PC-3 (cell line): Measurements from ENCODE around the gene PTH1R. TPM values are rescaled to one million over a fixed set of nuclear protein-coding genes. Genes with fewer than 3 reads are reported as not detected.

ENCODE experiments used
- ATAC-seq: fragments of 200-7000 bp; cut with Tn5 transposase; 2 replicates; pipeline ENCODE4 v1.9.1; 2020; ENCODE audit warnings: mild to moderate bottlenecking, moderate library complexity
- BruUV-seq: library from RNA; stranded (reverse); fragments of 400-500 nt; replicated peaks from 2 replicates; lab custom pipeline; 2021; lab: Mats Ljungman, UMichigan
- CTCF ChIA-PET: fragments of 300-600 bp; sonication (Branson Sonifier 250); formaldehyde crosslinking; loops from one replicate; lab custom pipeline; 2022; ENCODE audit warnings: antibody characterized with exemption; lab: Charles Lee
- POLR2A ChIA-PET: fragments of 300-600 bp; sonication (Branson Sonifier 250); formaldehyde crosslinking; loops from one replicate; lab custom pipeline; 2022; ENCODE audit warnings: antibody characterized with exemption; ENCODE audit not compliant: unreplicated experiment; lab: Charles Lee
- DNase-seq: peaks from one replicate; pipeline ENCODE4 v3.0.0-alpha.2; 2015
- H2AFZ ChIP-seq: fragments of 300-600 bp; sonication (generic); 2 replicates; pipeline ENCODE4 v1.6.0; 2016; ENCODE audit warnings: antibody characterized with exemption, low read length
- H3F3A ChIP-seq: fragments of 300-600 bp; sonication (generic); one replicate; pipeline ENCODE4 v1.6.0; 2017; ENCODE audit warnings: antibody characterized with exemption, low read length, control low read depth, mild to moderate bottlenecking; ENCODE audit not compliant: unreplicated experiment
- H3K27ac ChIP-seq: fragments of 300-600 bp; sonication (generic); 2 replicates; pipeline ENCODE4 v1.5.1; 2016; ENCODE audit warnings: mild to moderate bottlenecking, low read length
- H3K27me3 ChIP-seq: fragments of 300-600 bp; sonication (generic); 2 replicates; pipeline ENCODE4 v1.6.1; 2016; ENCODE audit warnings: low read length, mixed read lengths
- H3K36me3 ChIP-seq: fragments of 300-600 bp; sonication (generic); 2 replicates; pipeline ENCODE4 v1.6.1; 2016; ENCODE audit warnings: low read depth, mixed run types, low read length, mixed read lengths
- H3K4me1 ChIP-seq: fragments of 300-600 bp; sonication (generic); 2 replicates; pipeline ENCODE4 v1.5.1; 2016; ENCODE audit warnings: low read length; ENCODE audit not compliant: insufficient read depth
- H3K4me2 ChIP-seq: fragments of 300-600 bp; sonication (generic); 2 replicates; pipeline ENCODE4 v1.6.0; 2016; ENCODE audit warnings: low read length
- H3K4me3 ChIP-seq: fragments of 300-600 bp; sonication (generic); 2 replicates; pipeline ENCODE4 v1.5.1; 2016; ENCODE audit warnings: mild to moderate bottlenecking, low read length, mixed read lengths
- H3K79me2 ChIP-seq: fragments of 300-600 bp; sonication (generic); 2 replicates; pipeline ENCODE4 v1.6.1; 2017; ENCODE audit warnings: low read length, mixed read lengths
- H3K9ac ChIP-seq: fragments of 300-600 bp; sonication (generic); 2 replicates; pipeline ENCODE4 v1.6.0; 2016; ENCODE audit warnings: mild to moderate bottlenecking, low read length
- H3K9me2 ChIP-seq: fragments of 300-600 bp; sonication (generic); replicated peaks from 2 replicates; pipeline ENCODE4 v1.6.1; 2016; ENCODE audit warnings: mixed run types, low read length, mixed read lengths
- H3K9me3 ChIP-seq: fragments of 300-600 bp; sonication (generic); 2 replicates; pipeline ENCODE4 v1.6.1; 2016; ENCODE audit warnings: low read length, mixed read lengths
- H4K20me1 ChIP-seq: fragments of 300-600 bp; sonication (generic); 2 replicates; pipeline ENCODE4 v1.6.1; 2016; ENCODE audit warnings: low read length, mixed read lengths
- EZH2 ChIP-seq: fragments of 300-600 bp; sonication (generic); IDR thresholded peaks from one replicate; pipeline ENCODE4 v1.6.1; 2017; ENCODE audit warnings: antibody characterized with exemption, mild to moderate bottlenecking, low read length; ENCODE audit not compliant: unreplicated experiment
- EZH2phosphoT487 ChIP-seq: fragments of 300-600 bp; sonication (generic); IDR thresholded peaks from 2 replicates; pipeline ENCODE4 v1.6.1; 2018; ENCODE audit warnings: mild to moderate bottlenecking, antibody characterized with exemption, low read length, borderline replicate concordance
- intact Hi-C: fragments of 100-400 bp; cut with micrococcal nuclease; formaldehyde crosslinking; loops from 2 replicates; pipeline ENCODE4 v1.9.0; 2023
- total RNA-seq: library from RNA; depleted of rRNA; stranded (reverse); fragments of >200 nt; gene quantifications from 2 replicates; pipeline ENCODE4 v1.2.3, GENCODE V29; 2014
- TF ChIP-seq, protein P1 (sequence below): fragments of 300-600 bp; sonication (generic); conservative IDR thresholded peaks from 2 replicates; pipeline ENCODE4 v1.5.1; 2017; ENCODE audit warnings: antibody characterized with exemption, low read depth, mild to moderate bottlenecking, low read length

Gene PTH1R
- total RNA-seq, 1 experiment from 2014 or later, result not detected

- Histone ChIP-seq H3K4me3 (peak overlapping the region; percentile 68; the same call in 1 of the 2 replicates), H3F3A (no peaks in the 10 kb centered on the region), H3K9me3 (0 out of 2 replicates have a peak, but pooled peaks cover 9% of the 10 kb centered on the region), H3K4me2 (peak overlapping the region; percentile 87), H3K9ac (no peak overlapping the region; the same call in 1 of the 2 replicates), H3K79me2 (no peaks in the 10 kb centered on the region), H3K36me3 (no peaks in the 10 kb centered on the region), H3K4me1 (peaks cover 13% of the 10 kb centered on the region), H3K27ac (no peak overlapping the region), H3K27me3 (no peaks in the 10 kb centered on the region), H4K20me1 (no peaks in the 10 kb centered on the region), H2AFZ (peak overlapping the region; percentile 97; the same call in 1 of the 2 replicates), H3K9me2 (no peaks in the 10 kb centered on the region)
- TF ChIP-seq EZH2 (no peak), EZH2phosphoT487 (no peak)
- TF ChIP-seq, protein P1, sequence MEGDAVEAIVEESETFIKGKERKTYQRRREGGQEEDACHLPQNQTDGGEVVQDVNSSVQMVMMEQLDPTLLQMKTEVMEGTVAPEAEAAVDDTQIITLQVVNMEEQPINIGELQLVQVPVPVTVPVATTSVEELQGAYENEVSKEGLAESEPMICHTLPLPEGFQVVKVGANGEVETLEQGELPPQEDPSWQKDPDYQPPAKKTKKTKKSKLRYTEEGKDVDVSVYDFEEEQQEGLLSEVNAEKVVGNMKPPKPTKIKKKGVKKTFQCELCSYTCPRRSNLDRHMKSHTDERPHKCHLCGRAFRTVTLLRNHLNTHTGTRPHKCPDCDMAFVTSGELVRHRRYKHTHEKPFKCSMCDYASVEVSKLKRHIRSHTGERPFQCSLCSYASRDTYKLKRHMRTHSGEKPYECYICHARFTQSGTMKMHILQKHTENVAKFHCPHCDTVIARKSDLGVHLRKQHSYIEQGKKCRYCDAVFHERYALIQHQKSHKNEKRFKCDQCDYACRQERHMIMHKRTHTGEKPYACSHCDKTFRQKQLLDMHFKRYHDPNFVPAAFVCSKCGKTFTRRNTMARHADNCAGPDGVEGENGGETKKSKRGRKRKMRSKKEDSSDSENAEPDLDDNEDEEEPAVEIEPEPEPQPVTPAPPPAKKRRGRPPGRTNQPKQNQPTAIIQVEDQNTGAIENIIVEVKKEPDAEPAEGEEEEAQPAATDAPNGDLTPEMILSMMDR, result no peak
- DNase-seq, result no peak
- no TSS peak for BruUV-seq
- intact Hi-C loops, result no loop called here
- no peak for ATAC-seq
- ChIA-PET POLR2A (no interaction called here), CTCF (interaction anchor here (0.6 to 1.1 kb wide), 3 partner anchors 52 to 1347 kb away, joined by 3 to 6 read pairs (median 3); no protein-coding TSS in a partner anchor)
These were observed 32.6 kb upstream of the PTH1R start for GRCh38 chr3:46844881-46845312.

GRCh38 chr3:46845397-46845859 is 32.1 kb upstream of the PTH1R start:
- 0 out of 2 replicates have a peak, but pooled peaks cover 7% of the 10 kb centered on the region for H3K9me3 ChIP-seq
- H2AFZ ChIP-seq, result peak overlapping the region; percentile 97
- CTCF ChIA-PET, result interaction anchor here (0.6 to 1.1 kb wide), 5 partner anchors 49 to 1347 kb away, joined by 3 to 6 read pairs (median 3); no protein-coding TSS in a partner anchor
- no peaks in the 10 kb centered on the region for H3K36me3 ChIP-seq
- no peaks in the 10 kb centered on the region for H3K79me2 ChIP-seq
- H3K4me2 ChIP-seq, result peak overlapping the region; percentile 87
- no peaks in the 10 kb centered on the region for H3K27me3 ChIP-seq
- POLR2A ChIA-PET, result interaction anchor here (0.6 kb wide), 1 partner anchor 181 kb away, joined by 4 read pairs; no protein-coding TSS in a partner anchor
- no peak for TF ChIP-seq EZH2
- TF ChIP-seq, protein P1, result no peak
- no peak for TF ChIP-seq EZH2phosphoT487
- no peaks in the 10 kb centered on the region for H3F3A ChIP-seq
- H3K27ac ChIP-seq, result peak overlapping the region; percentile 7; the same call in 1 of the 2 replicates
- H3K4me1 ChIP-seq, result peaks cover 13% of the 10 kb centered on the region
- H3K4me3 ChIP-seq, result peak overlapping the region; percentile 68
- no peaks in the 10 kb centered on the region for H4K20me1 ChIP-seq
- BruUV-seq, result TSS peak; percentile 80
- peak; percentile 66 for ATAC-seq
- H3K9me2 ChIP-seq, result no peaks in the 10 kb centered on the region
- DNase-seq, result peak; percentile 25
- peak overlapping the region; percentile 78 for H3K9ac ChIP-seq
- intact Hi-C loops, result no loop called here
